HPDE6-E6E7 (cell line): ENCODE data around the gene HLA-F.
A peak's percentile ranks its signal among the peaks of the same experiment; 100 is the strongest.

Source experiments
- DNase-seq: peaks from one replicate; pipeline ENCODE4 v3.0.0; 2011; ENCODE audit warnings: missing footprints; ENCODE audit errors: extremely low spot score

The HLA-F gene

DNA sequence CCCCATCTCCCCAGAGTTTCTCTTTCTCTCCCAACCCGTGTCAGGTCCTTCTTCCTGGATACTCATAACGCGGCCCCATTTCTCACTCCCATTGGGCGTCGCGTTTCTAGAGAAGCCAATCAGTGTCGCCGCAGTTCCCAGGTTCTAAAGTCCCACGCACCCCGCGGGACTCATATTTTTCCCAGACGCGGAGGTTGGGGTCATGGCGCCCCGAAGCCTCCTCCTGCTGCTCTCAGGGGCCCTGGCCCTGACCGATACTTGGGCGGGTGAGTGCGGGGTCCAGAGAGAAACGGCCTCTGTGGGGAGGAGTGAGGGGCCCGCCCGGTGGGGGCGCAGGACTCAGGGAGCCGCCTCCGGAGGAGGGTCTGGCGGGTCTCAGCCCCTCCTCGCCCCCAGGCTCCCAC lies at the start of gene HLA-F:
Gene HLA-F, plus strand, starts transcription at position 173 of the 404 bp plus-strand sequence. Its CDS starts 30 bp downstream, at position 203.
- peak; percentile 94 for DNase-seq

DNA sequence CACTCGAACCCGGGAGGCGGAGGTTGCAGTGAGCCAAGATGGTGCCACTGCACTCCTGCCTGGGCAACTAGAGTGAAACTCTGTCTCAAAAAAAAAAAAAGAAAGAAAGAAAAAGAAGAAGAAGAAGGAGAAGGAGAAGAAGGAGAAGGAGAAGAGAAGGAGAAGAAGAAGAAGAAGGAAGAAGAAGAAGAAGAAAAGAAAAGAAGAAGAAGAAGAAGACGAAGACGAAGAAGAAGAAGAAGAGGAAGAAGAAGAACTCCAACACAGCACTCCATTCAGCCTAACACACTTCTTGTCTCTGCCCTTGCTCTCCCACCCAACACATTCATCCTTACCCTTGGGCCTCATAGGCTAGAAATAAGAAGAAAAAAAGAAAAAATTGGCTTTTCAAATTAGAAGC lies 49.2 kb upstream of the HLA-F start:
- no peak for DNase-seq

DNA sequence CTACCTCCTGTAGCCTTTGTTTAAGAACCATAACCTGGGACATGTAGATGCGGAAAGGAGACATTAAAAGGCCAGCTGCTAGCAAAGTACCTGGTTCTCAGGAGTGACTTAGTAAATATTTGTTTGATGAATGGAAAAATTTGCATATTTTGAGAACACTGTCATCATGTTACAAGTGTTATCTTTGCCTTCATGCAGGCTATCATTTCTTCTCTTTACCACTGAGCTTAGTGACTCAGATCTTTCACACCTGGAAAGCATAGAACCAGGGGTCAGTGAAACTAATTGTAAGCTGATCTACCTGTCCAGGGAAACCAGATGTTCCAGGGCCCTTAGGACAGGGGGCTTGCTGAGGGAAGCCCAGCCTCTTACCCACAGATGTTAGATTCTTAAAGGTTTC lies 47.7 kb upstream of the HLA-F start:
- DNase-seq: peak; percentile 36

DNA sequence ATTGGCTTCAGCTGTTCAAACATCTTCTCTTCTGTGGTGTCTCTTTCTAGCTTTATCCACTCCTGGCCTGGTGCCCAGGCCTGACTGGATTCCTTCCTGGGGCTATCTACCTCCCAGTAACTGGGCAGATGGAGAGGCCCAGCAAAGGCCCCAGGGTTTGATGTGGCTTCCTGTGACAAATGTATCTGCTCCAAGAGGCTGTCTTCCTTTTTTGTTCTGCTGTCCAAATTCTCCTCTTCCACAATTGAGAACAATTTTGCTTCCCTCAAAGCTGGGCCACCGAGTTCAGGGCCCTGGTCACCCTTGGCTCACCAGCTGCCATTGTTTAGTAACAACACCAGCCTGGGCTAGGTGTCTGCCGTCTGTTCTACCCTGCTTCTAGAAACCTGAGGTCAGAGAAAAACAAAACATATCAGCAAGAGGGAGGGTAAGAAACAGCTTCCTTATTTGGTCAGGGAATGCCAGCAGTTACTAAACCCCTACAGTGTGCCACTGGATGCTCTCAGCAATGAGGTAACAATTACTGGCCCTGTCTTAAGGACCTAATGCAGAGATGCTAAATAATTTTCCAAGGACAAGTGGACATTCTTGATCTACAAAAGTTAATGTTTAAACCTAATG lies 46.1 kb upstream of the HLA-F start:
- DNase-seq: peak; percentile 26

DNA sequence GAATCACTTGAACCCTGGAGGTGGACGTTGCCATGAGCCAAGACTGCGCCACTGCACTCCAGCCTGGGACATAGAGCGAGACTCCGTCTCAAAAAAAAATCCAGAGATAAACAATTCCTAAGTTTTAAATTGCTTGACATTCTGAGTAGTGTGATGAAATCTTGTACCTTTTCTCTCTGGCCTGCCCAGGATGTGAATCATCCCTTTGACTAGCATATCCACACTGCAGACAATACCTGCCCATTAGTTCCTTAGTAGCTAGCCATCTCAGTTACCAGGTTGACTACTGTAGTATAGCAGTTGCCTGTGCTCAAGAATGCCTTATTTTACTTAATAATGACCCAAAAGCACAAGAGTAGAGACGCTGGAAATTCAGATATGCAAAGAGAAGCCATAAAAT lies 45.1 kb upstream of the HLA-F start:
- DNase-seq: peak; percentile 83

DNA sequence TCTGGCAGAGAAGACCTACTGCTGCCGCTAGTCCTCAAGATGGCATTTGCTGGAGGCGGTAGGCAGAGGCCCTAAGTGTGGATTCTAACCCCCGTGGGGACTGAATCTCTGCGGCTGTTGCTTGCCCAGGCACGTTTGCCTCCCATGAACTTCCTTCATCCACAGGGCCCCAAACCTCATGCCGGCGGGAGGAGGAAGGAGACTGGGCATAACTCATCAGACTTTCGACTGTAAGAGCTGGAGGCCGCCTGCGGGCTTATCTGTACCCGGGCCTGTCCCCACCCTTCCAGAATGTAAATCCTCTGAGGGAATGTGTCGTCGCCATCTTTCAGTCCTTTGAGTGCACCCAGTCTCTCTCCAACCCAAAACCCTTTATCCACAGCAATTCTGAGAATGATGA lies 43.3 kb upstream of the HLA-F start:
- peak; percentile 47 for DNase-seq

DNA sequence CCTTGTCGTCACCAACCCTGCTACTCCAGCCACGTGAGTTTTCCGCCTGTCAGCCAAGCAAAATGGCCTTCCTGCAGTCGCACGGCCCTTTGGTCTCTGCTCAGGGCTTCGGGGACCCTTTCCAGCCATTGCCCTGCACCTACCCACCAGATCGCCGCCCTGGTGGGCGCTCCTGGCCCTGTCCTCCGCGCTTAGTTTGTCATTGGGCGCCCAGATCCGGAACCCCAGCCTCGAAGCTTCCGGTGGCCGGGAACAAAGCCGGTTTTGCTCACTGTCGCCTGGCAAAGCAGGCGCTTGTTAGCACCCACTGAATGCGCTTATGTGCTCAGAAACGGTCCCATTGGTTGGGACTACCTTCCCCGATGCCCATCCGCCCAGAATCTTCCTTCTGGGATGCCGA lies 42.8 kb upstream of the HLA-F start:
- DNase-seq: no peak

DNA sequence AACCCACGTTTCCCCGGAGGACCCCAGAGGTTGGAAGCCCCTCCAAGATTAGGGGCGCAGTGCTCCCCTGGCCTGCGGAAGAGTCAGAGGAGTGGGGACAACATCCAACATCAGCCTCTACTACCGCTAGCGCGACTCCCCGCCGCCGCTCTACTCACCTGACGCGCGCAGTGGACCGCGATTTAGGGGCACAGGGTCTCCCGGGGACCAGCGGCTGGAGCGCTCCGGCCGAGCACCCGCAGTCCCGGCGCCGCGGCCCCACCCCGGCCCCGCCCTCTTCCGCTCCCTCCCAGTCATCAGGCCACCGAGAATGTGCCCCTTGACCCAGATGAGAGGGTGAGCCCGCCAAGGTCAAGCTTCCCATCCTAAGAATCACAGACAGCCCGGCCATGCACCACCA lies 42.3 kb upstream of the HLA-F start, which contains the start of gene ZFP57:
Gene ZFP57, minus strand, starts transcription at position 249 of the 400 bp plus-strand sequence. CDS start 4,149 bp downstream, outside the sequence.
- no peak for DNase-seq

DNA sequence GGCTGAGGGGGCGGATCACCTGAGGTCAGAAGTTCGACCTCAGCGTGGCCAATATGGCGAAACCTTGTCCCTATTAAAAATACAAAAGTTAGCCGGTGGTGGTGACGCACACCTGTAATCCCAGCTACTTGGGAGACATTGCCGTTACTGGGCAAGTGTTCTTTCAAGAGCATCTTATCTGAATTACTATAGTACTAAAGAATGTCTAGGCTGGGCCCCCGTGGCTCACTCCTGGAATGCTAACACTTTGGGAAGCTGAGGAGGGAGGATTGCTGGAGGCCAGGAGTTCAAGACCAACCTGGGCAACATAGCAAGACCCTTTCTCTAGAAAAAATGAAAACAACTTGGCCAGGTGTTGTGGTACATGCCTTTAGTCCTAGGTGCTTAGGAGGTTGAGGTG lies 41.4 kb upstream of the HLA-F start:
- no peak for DNase-seq

DNA sequence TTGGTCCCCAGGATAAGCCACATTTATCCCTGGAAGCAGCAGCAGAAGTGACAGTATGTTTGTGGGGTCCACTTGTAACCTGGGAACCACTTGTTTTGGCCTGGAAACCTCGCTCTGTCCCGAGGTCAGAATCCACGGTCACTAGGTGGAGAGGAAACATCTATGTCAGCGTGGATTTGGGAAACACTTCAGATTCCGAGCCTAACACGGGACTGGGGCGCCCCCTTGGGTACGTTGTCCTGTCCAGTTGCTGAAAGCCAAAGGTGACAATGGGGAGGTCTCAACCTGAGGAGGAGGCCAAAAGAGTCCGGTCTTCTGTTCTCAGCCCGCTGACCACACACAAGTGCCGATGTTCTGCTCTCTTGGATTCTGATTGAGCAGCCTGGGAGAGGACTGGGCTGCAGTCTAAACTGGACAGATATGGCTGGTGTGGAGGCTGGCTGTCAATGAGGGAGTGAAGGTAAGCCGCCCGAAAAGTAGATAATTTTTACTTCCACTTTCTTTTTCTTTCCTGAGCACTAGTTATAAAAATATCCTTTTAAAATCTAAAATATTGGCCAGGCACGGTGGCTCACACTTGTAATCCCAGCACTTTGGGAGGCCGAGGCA lies 37.4 kb upstream of the HLA-F start:
- DNase-seq: no peak

DNA sequence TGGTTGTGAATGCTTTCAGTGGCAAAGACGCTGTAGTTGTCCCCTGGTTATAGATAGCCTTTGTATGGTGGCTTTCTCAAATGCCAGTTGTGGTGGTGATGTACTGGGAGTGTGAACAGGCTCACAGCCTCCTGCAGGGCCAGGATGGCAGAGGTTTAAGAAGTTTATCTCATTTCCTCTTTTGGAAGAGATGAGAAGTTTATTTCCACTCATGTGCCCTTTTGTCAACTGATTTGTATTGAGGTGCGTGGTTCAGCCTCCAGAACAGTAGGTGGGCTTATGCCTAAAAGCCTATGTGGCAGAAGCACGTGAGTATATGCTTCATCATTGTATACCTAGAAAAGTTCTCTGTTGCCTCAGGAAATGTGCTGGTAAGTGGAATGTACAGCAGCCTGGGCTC lies 28.6 kb upstream of the HLA-F start:
- no peak for DNase-seq

DNA sequence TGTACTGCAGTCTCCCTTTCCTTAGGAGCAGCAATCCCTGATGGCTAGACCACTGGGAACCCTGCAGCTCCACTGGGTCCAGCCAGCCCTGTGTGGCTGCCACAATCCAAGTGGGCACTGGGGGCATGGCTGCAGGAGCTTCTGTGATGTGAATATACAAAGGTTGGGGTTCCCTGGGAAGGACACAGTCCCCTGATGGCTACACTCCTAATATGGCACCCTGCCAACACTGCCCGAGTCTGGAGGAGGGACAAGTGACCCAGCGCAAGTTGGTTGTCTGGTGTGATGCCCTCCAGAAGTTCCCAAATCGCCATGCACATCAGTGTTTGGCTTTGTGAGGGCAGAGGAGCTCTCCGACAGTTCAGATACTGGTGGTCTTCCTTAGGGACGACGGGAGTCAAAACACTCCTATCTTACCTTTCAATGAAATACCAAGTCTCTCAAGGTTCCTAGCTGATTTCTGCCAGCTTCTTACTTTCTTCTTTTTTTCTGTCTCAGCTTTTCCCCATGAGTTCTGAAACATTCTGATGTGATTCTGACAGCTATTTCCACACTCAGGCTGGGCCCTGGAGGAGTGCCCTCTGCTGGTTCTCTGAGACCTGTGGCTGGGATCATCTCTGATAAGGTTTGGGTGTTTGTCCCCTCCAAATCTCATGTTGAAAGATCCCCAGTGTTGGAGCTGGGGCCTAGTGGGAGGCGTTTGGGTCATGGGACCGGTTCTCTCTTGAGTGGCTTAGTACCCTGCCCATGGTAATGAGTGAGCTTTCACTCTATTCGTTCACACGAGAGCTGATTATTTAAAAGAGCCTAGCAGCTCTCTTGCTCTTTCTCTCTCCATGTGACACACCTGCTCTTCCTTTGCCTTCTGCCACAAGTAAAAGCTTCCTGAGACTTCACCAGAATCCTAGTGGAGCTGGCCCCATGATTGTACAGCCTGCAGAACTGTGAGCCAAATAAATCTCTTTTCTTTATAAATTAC lies 26.8 kb upstream of the HLA-F start:
- peak; percentile 55 for DNase-seq

DNA sequence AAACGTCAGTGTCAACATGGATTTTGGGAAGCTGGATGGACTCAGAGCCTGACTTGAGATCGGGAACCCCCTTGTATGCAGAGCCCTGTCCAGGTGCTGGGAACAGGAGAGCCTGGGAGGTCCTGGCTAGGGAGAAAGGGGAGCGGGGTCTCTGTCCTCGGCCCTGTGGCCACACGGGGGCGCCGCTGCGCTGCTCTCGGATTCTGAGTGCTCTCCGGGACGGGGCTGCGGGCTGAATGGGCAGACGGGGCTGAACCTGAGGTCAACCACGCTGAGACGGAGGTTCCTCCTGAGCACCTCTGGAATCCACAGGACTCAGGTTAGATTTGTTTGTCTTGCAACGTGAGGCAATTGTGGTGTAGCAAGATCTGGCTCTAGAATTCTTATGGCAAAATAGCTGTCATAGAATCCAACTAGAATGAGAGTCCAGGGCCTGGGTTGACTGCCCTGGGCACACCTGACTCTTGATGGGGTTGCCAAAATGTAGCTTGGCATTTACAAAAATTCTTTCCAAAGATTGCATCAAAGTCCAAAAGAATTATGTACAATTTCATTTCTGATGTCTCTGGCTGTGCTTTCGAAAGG lies 20.6 kb upstream of the HLA-F start:
- DNase-seq: no peak

DNA sequence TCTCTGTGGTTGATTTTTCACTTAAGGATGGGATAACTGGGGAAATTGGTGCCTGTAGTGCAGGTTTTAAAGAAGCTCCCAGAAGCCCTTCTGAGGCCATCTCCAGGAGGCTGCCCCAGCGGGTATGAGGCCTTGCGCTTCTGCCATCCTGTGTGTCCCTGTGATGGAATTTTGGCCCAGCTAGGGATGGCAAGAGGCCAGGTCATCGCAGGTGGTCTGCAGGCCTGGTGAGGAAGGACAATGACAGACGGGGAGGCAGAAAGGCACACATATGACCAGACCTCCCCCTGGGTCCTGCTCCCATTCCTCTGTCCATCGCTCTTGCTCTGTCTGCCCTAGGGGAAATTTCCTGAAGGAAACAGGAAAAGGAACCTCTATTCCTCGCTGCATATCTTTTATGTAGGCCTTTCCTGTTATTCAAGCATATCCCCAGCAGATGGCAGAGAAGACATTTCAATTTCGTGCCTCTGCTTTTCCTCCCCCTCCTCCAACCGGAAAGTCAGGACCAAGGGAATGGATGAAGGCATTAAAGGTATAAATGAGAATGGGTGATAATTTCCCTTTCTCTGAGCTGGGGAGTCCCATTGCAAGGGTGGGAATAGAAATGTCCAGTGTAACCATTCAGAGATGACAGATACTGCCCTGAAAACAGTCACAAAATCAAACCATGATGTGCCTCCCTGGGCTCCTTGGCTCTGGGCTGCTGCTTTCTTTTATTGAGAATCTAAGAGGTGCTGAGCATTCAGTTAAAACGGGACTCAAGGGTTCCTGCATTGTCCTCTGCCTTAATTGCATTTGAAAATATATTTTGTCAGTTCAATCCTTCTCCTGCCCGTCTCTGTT lies 17.6 kb upstream of the HLA-F start:
- DNase-seq: peak; percentile 49

DNA sequence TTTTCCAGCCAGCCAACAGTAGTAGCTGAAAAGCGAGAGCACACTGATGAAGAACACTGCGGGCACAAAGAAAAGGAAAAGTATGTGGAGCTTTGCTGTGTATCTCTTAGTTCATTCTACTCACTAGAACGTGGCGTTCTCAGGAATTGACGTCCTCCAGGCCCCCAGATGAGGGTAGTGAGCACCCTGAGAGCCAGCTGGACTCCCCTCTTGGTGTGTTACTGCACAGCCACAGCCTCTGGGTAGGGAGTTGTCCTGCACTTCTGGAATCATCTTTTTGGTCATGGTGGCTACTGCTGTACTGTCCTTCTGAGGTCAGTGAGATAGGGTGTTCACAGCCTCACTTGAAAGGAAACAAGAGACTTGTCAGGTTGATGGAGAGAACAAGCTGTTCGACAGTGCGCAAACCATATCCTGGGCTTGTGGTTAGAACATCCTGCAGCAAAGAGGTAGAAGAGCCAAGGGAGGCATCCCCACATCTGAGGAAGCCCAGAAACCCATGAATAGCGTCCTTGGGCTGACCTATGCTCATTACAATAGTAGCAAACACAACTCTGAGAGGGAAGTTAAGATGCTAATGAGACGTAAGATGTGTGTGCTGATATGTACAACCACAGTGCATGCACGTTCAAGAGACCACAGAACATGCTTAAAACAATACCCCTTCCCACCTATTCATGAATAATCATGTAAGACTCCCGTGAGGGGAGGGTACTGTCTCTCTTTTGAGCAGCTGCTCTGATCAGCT lies 14.6 kb upstream of the HLA-F start:
- no peak for DNase-seq

DNA sequence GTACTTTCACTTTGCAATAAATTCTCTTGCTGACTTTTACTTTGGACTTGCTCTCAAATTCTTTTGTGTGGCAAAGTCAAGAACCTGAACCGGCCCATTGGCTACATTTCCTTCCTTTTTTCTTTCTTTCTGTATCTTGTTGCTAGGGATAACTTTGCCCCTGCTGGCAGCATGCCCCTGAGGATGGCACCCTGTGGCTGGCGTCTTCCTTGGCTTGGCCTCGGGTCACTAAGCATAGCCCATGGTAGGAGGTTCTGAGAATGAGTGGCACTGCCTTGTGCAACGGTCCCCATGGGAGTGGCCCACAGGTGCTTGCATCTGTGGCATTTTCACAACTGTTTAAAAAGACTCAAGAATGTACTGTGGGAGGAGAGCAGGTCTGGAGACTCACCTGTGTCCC lies 14.0 kb upstream of the HLA-F start:
- DNase-seq: no peak

DNA sequence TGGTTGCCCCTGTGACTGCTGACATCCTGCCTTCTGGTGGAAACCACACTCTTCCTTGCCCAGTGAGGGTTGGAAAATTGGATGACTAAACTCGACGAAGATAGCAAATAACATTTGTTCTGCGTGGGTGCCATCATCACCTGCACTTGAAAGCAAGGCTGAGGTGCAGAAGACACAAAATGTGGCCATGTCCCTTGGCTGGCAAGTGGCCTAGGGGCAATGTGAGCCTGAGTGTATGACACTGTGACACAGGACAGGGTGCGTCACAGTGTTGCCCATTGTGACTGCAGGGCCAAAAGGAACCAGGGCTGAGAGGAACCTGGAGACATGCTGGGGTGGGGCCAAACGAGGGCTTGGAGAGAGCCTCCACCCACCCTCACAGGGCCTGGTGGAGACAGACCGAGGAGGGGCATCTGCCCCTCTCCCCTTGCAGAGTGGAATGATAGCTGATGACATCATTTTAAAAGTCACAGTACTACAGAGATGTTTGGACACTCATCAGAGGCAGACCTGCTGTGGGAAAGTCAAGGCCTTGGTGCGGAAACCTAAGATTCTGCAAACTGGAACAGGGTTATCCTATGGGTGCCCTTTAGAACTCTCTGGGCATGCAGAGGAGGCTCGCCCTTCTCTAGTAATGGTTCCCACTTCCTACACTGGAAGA lies 12.8 kb upstream of the HLA-F start:
- no peak for DNase-seq

DNA sequence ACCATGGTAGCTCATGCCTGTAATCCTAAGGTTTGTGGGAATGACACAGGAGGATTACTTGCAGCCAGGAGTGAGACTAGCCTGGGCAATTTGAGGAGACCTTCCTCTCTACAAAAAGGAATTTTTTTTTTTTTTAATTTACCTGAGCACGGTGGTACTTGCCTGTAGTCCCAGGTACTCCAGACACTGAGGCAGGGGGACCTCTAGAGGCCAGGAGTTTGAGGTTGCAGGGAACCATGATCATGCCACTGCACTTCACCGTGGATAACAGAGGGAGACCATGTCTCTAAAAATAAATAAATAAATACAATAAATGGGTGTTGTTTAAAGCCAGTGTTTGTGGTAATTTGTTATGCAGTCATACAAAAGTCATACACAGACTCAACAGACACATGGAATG lies 2.4 kb upstream of the HLA-F start:
- no peak for DNase-seq

DNA sequence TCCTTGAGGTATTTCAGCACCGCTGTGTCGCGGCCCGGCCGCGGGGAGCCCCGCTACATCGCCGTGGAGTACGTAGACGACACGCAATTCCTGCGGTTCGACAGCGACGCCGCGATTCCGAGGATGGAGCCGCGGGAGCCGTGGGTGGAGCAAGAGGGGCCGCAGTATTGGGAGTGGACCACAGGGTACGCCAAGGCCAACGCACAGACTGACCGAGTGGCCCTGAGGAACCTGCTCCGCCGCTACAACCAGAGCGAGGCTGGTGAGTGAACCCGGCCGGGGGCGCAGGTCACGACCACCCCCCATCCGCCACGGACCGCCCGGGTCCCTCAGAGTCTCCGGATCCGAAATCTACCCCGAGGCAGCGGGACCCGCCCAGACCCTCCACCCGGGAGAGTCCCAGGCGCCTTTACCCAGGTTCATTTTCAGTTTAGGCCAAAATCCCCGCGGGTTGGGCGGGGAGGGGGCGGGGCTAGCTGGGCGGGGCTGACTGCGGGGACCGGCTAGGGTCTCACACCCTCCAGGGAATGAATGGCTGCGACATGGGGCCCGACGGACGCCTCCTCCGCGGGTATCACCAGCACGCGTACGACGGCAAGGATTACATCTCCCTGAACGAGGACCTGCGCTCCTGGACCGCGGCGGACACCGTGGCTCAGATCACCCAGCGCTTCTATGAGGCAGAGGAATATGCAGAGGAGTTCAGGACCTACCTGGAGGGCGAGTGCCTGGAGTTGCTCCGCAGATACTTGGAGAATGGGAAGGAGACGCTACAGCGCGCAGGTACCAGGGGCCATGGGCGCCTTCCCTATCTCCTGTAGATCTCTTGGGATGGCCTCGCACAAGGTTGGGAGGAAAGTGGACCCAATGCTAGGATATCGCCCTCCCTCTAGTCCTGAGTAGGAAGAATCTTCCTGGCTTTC lies 693 bp downstream of the HLA-F start:
- DNase-seq: no peak
